ENCODE measurements around the gene CUX1. TPM values are rescaled to one million over a fixed set of nuclear protein-coding genes. Genes with fewer than 3 reads are reported as not detected.
"Not testable (repeated sequence)": the region's sequence is repeated elsewhere in the genome, so short reads cannot be mapped to it uniquely, and the experiment has no call there.

The CUX1 gene
- total and polyA plus RNA-seq, 2 of the 13 experiments (the other 11 are each of a cell fraction or from before 2014, with no cell fraction given): 13.7 to 14.9 TPM

DNA sequence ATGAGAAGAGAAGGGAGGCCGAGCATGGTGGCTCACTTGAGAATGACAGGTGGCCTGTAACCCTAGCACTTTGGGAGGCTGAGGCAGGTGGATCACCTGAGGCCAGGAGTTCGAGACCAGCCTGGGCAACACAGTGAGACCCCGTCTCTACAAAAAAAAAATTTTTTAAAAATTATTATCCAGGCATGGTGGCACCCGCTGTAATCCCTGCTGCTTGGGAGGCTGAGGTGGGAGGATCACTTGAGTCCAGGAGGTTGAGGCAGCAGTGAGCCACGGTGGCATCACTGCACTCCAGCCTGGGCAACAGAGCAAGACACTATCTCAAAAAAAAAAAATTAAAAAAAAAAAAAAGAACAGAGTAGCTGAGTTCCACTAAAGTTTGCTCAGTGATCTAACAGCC, 412.7 kb downstream of the CUX1 start:
- ATAC-seq; in situ Hi-C loops (cut with HindIII; ENCODE audit: extremely low pct_ligation_motif_present, low pct_unique_long_range_greater_than_20kb); H3K9ac ChIP-seq (ENCODE audit: insufficient read depth, low read depth, low read length); H4K20me1 ChIP-seq (ENCODE audit: insufficient read depth, low read length); BruUV-seq (replicated peaks); H3K9me3 ChIP-seq (ENCODE audit: low read length); H3K4me3 ChIP-seq (replicated peaks in 1 of 3; ENCODE audit: insufficient read depth in 1 of 3, low read depth in 2 of 3, low read length in 3 of 3); H3K27ac ChIP-seq (ENCODE audit: extremely low read length, insufficient read depth, low read length); H3K4me1 ChIP-seq (ENCODE audit: insufficient read depth, low read length); CTCF ChIA-PET (ENCODE audit: low intra/inter-chr PET ratio, low total read pairs); H2AFZ ChIP-seq (ENCODE audit: low read length); H3K4me2 ChIP-seq (ENCODE audit: low read depth, low read length); FAIRE-seq; DNase-seq (ENCODE audit: low spot score); H3K27me3 ChIP-seq (ENCODE audit: control insufficient read depth in 1 of 2, insufficient read depth in 2 of 2, low read length in 2 of 2); H3K79me2 ChIP-seq (ENCODE audit: insufficient read depth, low read length): not testable (repeated sequence)
- peaks cover 16 to 38% of the 10 kb centered on the region in 2 experiments; a peak in 4 of 5 replicates for H3K36me3 ChIP-seq (replicated peaks in 1 of 2; ENCODE audit: control insufficient read depth in 1 of 2, insufficient read depth in 2 of 2, low read length in 2 of 2)
- intact Hi-C loops (cut with micrococcal nuclease; ENCODE audit: unreplicated experiment): loop anchor here (10.0 kb wide), 2 partner anchors 75 to 685 kb away; no protein-coding TSS in a partner anchor
- 97% methylated on average over 5 of the region's 5 CpGs for WGBS (ENCODE audit: low lambda C conversion rate)
- POLR2A ChIA-PET: interaction anchor here (0.7 kb wide), 1 partner anchor 630 kb away, joined by 3 read pairs; no protein-coding TSS in a partner anchor

DNA sequence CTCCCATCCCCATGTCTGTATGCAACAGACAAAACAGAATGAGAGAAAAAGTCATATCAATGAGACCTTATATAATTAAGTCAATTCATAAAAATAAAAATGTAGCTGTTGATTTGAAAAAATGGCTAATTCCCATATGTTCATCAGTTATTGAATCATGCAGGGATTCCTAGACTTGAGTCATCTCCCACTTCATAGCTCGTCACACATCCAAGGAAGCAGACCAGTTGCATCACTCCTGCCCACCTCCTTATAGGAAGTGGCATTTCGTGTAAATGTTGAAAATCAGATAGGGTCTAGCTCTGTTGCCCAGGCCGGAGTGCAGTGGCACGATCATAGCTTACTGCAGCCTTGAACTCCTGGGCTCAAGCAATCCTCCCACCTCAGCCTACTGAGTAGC, 413.2 kb downstream of the CUX1 start:
- Histone ChIP-seq H3K9ac (ENCODE audit: insufficient read depth, low read depth, low read length) (no peak overlapping the region), H3K79me2 (ENCODE audit: insufficient read depth, low read length) (no peaks in the 10 kb centered on the region), H2AFZ (ENCODE audit: low read length) (no peak overlapping the region), H4K20me1 (ENCODE audit: insufficient read depth, low read length) (no peaks in the 10 kb centered on the region), H3K27ac (ENCODE audit: extremely low read length, insufficient read depth, low read length) (no peak overlapping the region), H3K4me2 (ENCODE audit: low read depth, low read length) (no peak overlapping the region), H3K9me3 (ENCODE audit: low read length) (no peaks in the 10 kb centered on the region), H3K4me3 (replicated peaks in 1 of 3; ENCODE audit: insufficient read depth in 1 of 3, low read depth in 2 of 3, low read length in 3 of 3) (no peak overlapping the region), H3K27me3 (ENCODE audit: control insufficient read depth in 1 of 2, insufficient read depth in 2 of 2, low read length in 2 of 2) (no peaks in the 10 kb centered on the region; a peak in 1 of 5 replicates), H3K4me1 (ENCODE audit: insufficient read depth, low read length) (peaks cover 7% of the 10 kb centered on the region; the same call in 1 of the 2 replicates), H3K36me3 (replicated peaks in 1 of 2; ENCODE audit: control insufficient read depth in 1 of 2, insufficient read depth in 2 of 2, low read length in 2 of 2) (peaks cover 16 to 39% of the 10 kb centered on the region in 2 experiments; a peak in 4 of 5 replicates)
- ChIA-PET CTCF (ENCODE audit: low intra/inter-chr PET ratio, low total read pairs) (no interaction called here), POLR2A (no interaction called here)
- no TSS peak for BruUV-seq (replicated peaks)
- DNase-seq (ENCODE audit: low spot score) (no peak), FAIRE-seq (no peak), ATAC-seq (no peak)
- 96% methylated on average over 4 of the region's 4 CpGs for WGBS (ENCODE audit: low lambda C conversion rate)
- intact Hi-C loops (cut with micrococcal nuclease; ENCODE audit: unreplicated experiment): loop anchor here (10.0 kb wide), 2 partner anchors 76 to 686 kb away; no protein-coding TSS in a partner anchor
- in situ Hi-C loops (cut with HindIII; ENCODE audit: extremely low pct_ligation_motif_present, low pct_unique_long_range_greater_than_20kb): no loop called here
- TF ChIP-seq FOXP1 (IDR thresholded peaks at IDR 0.05) (no peak), FOXP1 (CRISPR knock-in tag; IDR thresholded peaks at IDR 0.05) (no peak), RBFOX2 (IDR thresholded peaks at IDR 0.05; ENCODE audit: low read depth, low read length) (no peak), DNMT1 (CRISPR knock-in tag; IDR thresholded peaks at IDR 0.05) (no peak), MAFK (conservative IDR thresholded peaks at IDR 0.05 in 1 of 2, IDR thresholded peaks at IDR 0.05 in 1 of 2; ENCODE audit: low read length in 2 of 2) (no peak), ZNF749 (CRISPR knock-in tag; IDR thresholded peaks at IDR 0.05; ENCODE audit: borderline replicate concordance) (no peak), PRPF4 (IDR thresholded peaks at IDR 0.05; ENCODE audit: low read depth, low read length, poor library complexity, severe bottlenecking) (no peak), ZNF703 (CRISPR knock-in tag; IDR thresholded peaks at IDR 0.05; ENCODE audit: borderline replicate concordance) (no peak), ZNF160 (CRISPR knock-in tag; IDR thresholded peaks at IDR 0.05) (no peak), ZFP41 (CRISPR knock-in tag; IDR thresholded peaks at IDR 0.05; ENCODE audit: borderline replicate concordance) (no peak), RCOR2 (CRISPR knock-in tag; IDR thresholded peaks at IDR 0.05) (no peak), ZNF674 (CRISPR knock-in tag; IDR thresholded peaks at IDR 0.05; ENCODE audit: low read depth) (no peak), CCDC6 (CRISPR knock-in tag; IDR thresholded peaks at IDR 0.05) (no peak), KAT2B (IDR thresholded peaks at IDR 0.05; ENCODE audit: borderline replicate concordance, low read depth, low read length) (no peak)
- TF ChIP-seq, protein P1, sequence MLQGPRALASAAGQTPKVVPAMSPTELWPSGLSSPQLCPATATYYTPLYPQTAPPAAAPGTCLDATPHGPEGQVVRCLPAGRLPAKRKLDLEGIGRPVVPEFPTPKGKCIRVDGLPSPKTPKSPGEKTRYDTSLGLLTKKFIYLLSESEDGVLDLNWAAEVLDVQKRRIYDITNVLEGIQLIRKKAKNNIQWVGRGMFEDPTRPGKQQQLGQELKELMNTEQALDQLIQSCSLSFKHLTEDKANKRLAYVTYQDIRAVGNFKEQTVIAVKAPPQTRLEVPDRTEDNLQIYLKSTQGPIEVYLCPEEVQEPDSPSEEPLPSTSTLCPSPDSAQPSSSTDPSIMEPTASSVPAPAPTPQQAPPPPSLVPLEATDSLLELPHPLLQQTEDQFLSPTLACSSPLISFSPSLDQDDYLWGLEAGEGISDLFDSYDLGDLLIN (CRISPR knock-in tag; IDR thresholded peaks at IDR 0.05; ENCODE audit: borderline replicate concordance): no peak
- TF ChIP-seq, protein P2, sequence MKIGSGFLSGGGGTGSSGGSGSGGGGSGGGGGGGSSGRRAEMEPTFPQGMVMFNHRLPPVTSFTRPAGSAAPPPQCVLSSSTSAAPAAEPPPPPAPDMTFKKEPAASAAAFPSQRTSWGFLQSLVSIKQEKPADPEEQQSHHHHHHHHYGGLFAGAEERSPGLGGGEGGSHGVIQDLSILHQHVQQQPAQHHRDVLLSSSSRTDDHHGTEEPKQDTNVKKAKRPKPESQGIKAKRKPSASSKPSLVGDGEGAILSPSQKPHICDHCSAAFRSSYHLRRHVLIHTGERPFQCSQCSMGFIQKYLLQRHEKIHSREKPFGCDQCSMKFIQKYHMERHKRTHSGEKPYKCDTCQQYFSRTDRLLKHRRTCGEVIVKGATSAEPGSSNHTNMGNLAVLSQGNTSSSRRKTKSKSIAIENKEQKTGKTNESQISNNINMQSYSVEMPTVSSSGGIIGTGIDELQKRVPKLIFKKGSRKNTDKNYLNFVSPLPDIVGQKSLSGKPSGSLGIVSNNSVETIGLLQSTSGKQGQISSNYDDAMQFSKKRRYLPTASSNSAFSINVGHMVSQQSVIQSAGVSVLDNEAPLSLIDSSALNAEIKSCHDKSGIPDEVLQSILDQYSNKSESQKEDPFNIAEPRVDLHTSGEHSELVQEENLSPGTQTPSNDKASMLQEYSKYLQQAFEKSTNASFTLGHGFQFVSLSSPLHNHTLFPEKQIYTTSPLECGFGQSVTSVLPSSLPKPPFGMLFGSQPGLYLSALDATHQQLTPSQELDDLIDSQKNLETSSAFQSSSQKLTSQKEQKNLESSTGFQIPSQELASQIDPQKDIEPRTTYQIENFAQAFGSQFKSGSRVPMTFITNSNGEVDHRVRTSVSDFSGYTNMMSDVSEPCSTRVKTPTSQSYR (CRISPR knock-in tag; IDR thresholded peaks at IDR 0.05; ENCODE audit: borderline replicate concordance): no peak
